Caco-2 (cell line): ENCODE results near the gene VILL. TPM values are rescaled to one million over a fixed set of nuclear protein-coding genes. Genes with fewer than 3 reads are reported as not detected.

Source experiments
- BruUV-seq: library from RNA; stranded (reverse); fragments of 400-500 nt; replicated peaks from 2 replicates; lab custom pipeline; 2021; lab: Mats Ljungman, UMichigan
- CTCF ChIA-PET: fragments of 300-600 bp; sonication (Branson Sonifier 250); formaldehyde crosslinking; loops from one replicate; lab custom pipeline; 2022; ENCODE audit warnings: antibody characterized with exemption; lab: Charles Lee
- POLR2A ChIA-PET: fragments of 300-600 bp; sonication (Branson Sonifier 250); formaldehyde crosslinking; loops from one replicate; lab custom pipeline; 2022; ENCODE audit warnings: antibody characterized with exemption; lab: Charles Lee
- DNase-seq, 2 experiments: peaks; one replicate each; pipeline versions ENCODE4 v3.0.0 to v3.0.0-alpha.2; 2020 to 2022
- H3K27me3 ChIP-seq: replicated peaks from 2 replicates; pipeline ENCODE4 v1.6.0; 2011; ENCODE audit warnings: low read length; ENCODE audit not compliant: control insufficient read depth, insufficient read depth
- H3K36me3 ChIP-seq: 2 replicates; pipeline ENCODE4 v1.5.1; 2011; ENCODE audit warnings: low read length; ENCODE audit not compliant: control insufficient read depth, insufficient read depth
- H3K4me1 ChIP-seq: fragments of 250-450 bp; sonication (Bioruptor Pico); 2 replicates; pipeline ENCODE4 v1.5.1; 2020; ENCODE audit warnings: mild to moderate bottlenecking
- H3K4me3 ChIP-seq: 2 replicates; pipeline ENCODE4 v1.5.1; 2011; ENCODE audit warnings: low read depth, mild to moderate bottlenecking, control low read depth, low read length
- H3K9me3 ChIP-seq: fragments of 250-450 bp; sonication (Bioruptor Pico); 2 replicates; pipeline ENCODE4 v1.5.1; 2020; ENCODE audit warnings: mild to moderate bottlenecking, moderate library complexity
- H3K27ac Mint-ChIP-seq: one replicate; pipeline ENCODE4 v1.8.0; 2022; ENCODE audit warnings: mixed read lengths; ENCODE audit not compliant: unreplicated experiment
- H3K27me3 Mint-ChIP-seq: one replicate; pipeline ENCODE4 v1.8.0; 2022; ENCODE audit warnings: mixed read lengths; ENCODE audit not compliant: insufficient read depth, unreplicated experiment
- H3K36me3 Mint-ChIP-seq: one replicate; pipeline ENCODE4 v1.8.0; 2022; ENCODE audit warnings: mild to moderate bottlenecking, mixed read lengths; ENCODE audit not compliant: insufficient read depth, unreplicated experiment
- H3K4me1 Mint-ChIP-seq: one replicate; pipeline ENCODE4 v1.8.0; 2022; ENCODE audit warnings: low read depth, mixed read lengths; ENCODE audit not compliant: unreplicated experiment
- H3K4me3 Mint-ChIP-seq: one replicate; pipeline ENCODE4 v1.8.0; 2022; ENCODE audit warnings: mild to moderate bottlenecking, moderate library complexity, mixed read lengths; ENCODE audit not compliant: unreplicated experiment
- H3K9me3 Mint-ChIP-seq: one replicate; pipeline ENCODE4 v1.8.0; 2022; ENCODE audit warnings: mixed read lengths; ENCODE audit not compliant: unreplicated experiment
- CTCF ChIP-seq, 2 experiments: fragments of 200-600 bp in 1 of 2; IDR thresholded peaks; 1 replicate in 1 of 2; 2 replicates in 1 of 2; pipeline versions ENCODE4 v1.5.1 to v1.8.0; 2011 to 2022; ENCODE audit warnings: antibody characterized with exemption in 1 of 2, control low read depth in 1 of 2, inconsistent platforms in 1 of 2, low read depth in 1 of 2, low read length in 1 of 2, mild to moderate bottlenecking in 1 of 2, moderate library complexity in 1 of 2; ENCODE audit not compliant: insufficient read depth in 1 of 2, severe bottlenecking in 1 of 2, unreplicated experiment in 1 of 2
- intact Hi-C: fragments of 100-400 bp; cut with micrococcal nuclease; formaldehyde crosslinking; loops from one replicate; pipeline ENCODE4 v1.10.0; 2022; ENCODE audit not compliant: unreplicated experiment
- total RNA-seq: library from RNA; stranded (reverse); gene quantifications from 2 replicates; pipeline ENCODE4 v1.2.3, GENCODE V29; 2022

VILL gene
- total RNA-seq, 1 experiment from 2014 or later = 11.7 TPM

- Mint-ChIP-seq H3K36me3 (peaks cover 7% of the 10 kb centered on the region), H3K27me3 (no peaks in the 10 kb centered on the region), H3K27ac (no peak overlapping the region), H3K4me1 (peaks cover 14% of the 10 kb centered on the region), H3K9me3 (no peaks in the 10 kb centered on the region), H3K4me3 (no peak overlapping the region)
- CTCF ChIA-PET = no interaction called here
- no peaks in the 10 kb centered on the region for H3K9me3 ChIP-seq
- TF ChIP-seq CTCF (IDR thresholded peaks at IDR 0.05; ENCODE audit: insufficient read depth in 1 of 2, low read depth in 1 of 2, low read length in 1 of 2, severe bottlenecking in 1 of 2, unreplicated experiment in 1 of 2) = no peak
- BruUV-seq = no TSS peak
- no peaks in the 10 kb centered on the region for H3K36me3 ChIP-seq
- no peak overlapping the region for H3K4me3 ChIP-seq
- no peak for DNase-seq
- H3K4me1 ChIP-seq = peaks cover 3% of the 10 kb centered on the region; the same call in 1 of the 2 replicates
- no peaks in the 10 kb centered on the region for H3K27me3 ChIP-seq
- intact Hi-C loops = no loop called here
- POLR2A ChIA-PET = no interaction called here
These were observed 45.7 kb downstream of the VILL start for GRCh38 chr3:38036286-38036685.

- DNase-seq = no peak
- intact Hi-C loops = no loop called here
- CTCF ChIA-PET = no interaction called here
- no peak for TF ChIP-seq CTCF (IDR thresholded peaks at IDR 0.05; ENCODE audit: insufficient read depth in 1 of 2, low read depth in 1 of 2, low read length in 1 of 2, severe bottlenecking in 1 of 2, unreplicated experiment in 1 of 2)
- POLR2A ChIA-PET = no interaction called here
- Histone ChIP-seq H3K4me1 (no peaks in the 10 kb centered on the region), H3K4me3 (no peak overlapping the region), H3K27me3 (no peaks in the 10 kb centered on the region), H3K36me3 (no peaks in the 10 kb centered on the region), H3K9me3 (no peaks in the 10 kb centered on the region)
- Mint-ChIP-seq H3K27ac (no peak overlapping the region), H3K36me3 (peaks cover 7% of the 10 kb centered on the region), H3K4me3 (no peak overlapping the region), H3K27me3 (no peaks in the 10 kb centered on the region), H3K9me3 (no peaks in the 10 kb centered on the region), H3K4me1 (peaks cover 13% of the 10 kb centered on the region)
- BruUV-seq = no TSS peak
These were observed 46.3 kb downstream of the VILL start for GRCh38 chr3:38036906-38037305.

- Histone ChIP-seq H3K36me3 (no peaks in the 10 kb centered on the region), H3K27me3 (no peaks in the 10 kb centered on the region), H3K4me3 (peak overlapping the region; percentile 58), H3K9me3 (no peaks in the 10 kb centered on the region), H3K4me1 (no peaks in the 10 kb centered on the region)
- intact Hi-C loops = no loop called here
- H3K9me3 Mint-ChIP-seq = no peaks in the 10 kb centered on the region
- peaks cover 13% of the 10 kb centered on the region for H3K4me1 Mint-ChIP-seq
- H3K4me3 Mint-ChIP-seq = peak overlapping the region; percentile 57
- no TSS peak for BruUV-seq
- CTCF ChIA-PET = interaction anchor here (0.6 to 2.0 kb wide), 2 partner anchors 34 to 63 kb away, joined by 3 to 10 read pairs; no protein-coding TSS in a partner anchor
- H3K36me3 Mint-ChIP-seq = peaks cover 7% of the 10 kb centered on the region
- no peak overlapping the region for H3K27ac Mint-ChIP-seq
- TF ChIP-seq CTCF (IDR thresholded peaks at IDR 0.05; ENCODE audit: insufficient read depth in 1 of 2, low read depth in 1 of 2, low read length in 1 of 2, severe bottlenecking in 1 of 2, unreplicated experiment in 1 of 2) = no peak
- H3K27me3 Mint-ChIP-seq = no peaks in the 10 kb centered on the region
- no peak for DNase-seq
- POLR2A ChIA-PET = interaction anchor here (0.8 kb wide), 1 partner anchor 98 kb away, joined by 3 read pairs; the partner anchor contains the start of gene ACAA1
These were observed 47.9 kb downstream of the VILL start for GRCh38 chr3:38038447-38038911.
